A673 (cell line): ENCODE results near the gene TAF10.

Source experiments
- CTCF ChIP-seq: fragments of 300-800, 200-600 bp; sonication (generic); conservative IDR thresholded peaks from 2 replicates; pipeline ENCODE4 v1.5.1; 2017; ENCODE audit warnings: low read depth, mild to moderate bottlenecking, antibody characterized with exemption, low read length, moderate library complexity, mixed read lengths
- EZH2 ChIP-seq: fragments of 200-600 bp; sonication (generic); IDR thresholded peaks from 2 replicates; pipeline ENCODE4 v1.6.1; 2017; ENCODE audit warnings: borderline replicate concordance, low read depth, mild to moderate bottlenecking, mixed read lengths, antibody characterized with exemption, low read length; ENCODE audit not compliant: poor library complexity, severe bottlenecking

GRCh38 chr11:6587360-6587953 is 24.6 kb downstream of the TAF10 start:
- no peak for TF ChIP-seq CTCF
- TF ChIP-seq EZH2 = no peak
